NT2/D1 (cell line): ENCODE data around the gene GOPC.

Source experiments
- SUZ12 ChIP-seq: IDR thresholded peaks from 2 replicates; pipeline ENCODE4 v1.6.1; 2011; ENCODE audit not compliant: insufficient read length, insufficient read depth; ENCODE audit errors: extremely low read depth
- YY1 ChIP-seq: IDR thresholded peaks from 2 replicates; pipeline ENCODE4 v1.6.1; 2011; ENCODE audit not compliant: insufficient read length, insufficient read depth
- ZNF274 ChIP-seq: IDR thresholded peaks from 2 replicates; pipeline ENCODE4 v1.6.1; 2011; ENCODE audit warnings: mild to moderate bottlenecking, low read depth, low read length

- no peak for TF ChIP-seq YY1
- no peak for TF ChIP-seq ZNF274
- no peak for TF ChIP-seq SUZ12
These were observed 10.9 kb downstream of the GOPC start for GRCh38 chr6:117591405-117591804.
